Measurements from ENCODE around the gene MGMT. TPM values are rescaled to one million over a fixed set of nuclear protein-coding genes. Genes with fewer than 3 reads are reported as not detected.

MGMT gene
- total RNA-seq, 2 donors from 2014 or later = 18.3 to 25.5 TPM

GRCh38 chr10:129725011-129725410, 258.0 kb downstream of the MGMT start:
- H3K4me3 ChIP-seq = no peak overlapping the region
- DNase-seq (ENCODE audit: low spot score) (no peak), ATAC-seq (ENCODE audit: insufficient number of reproducible peaks, low FRiP score, low read depth) (no peak)
- H3K27me3 ChIP-seq (replicated peaks; ENCODE audit: insufficient read depth) = no peaks in the 10 kb centered on the region
- no peaks in the 10 kb centered on the region for H3K4me1 ChIP-seq (ENCODE audit: control insufficient read depth in 1 of 2, low read depth in 2 of 2)
- no peaks in the 10 kb centered on the region for H3K36me3 ChIP-seq
- H3K27ac ChIP-seq = no peak overlapping the region
- peaks cover 4% of the 10 kb centered on the region for H3K9me3 ChIP-seq
- TF ChIP-seq, protein P1, sequence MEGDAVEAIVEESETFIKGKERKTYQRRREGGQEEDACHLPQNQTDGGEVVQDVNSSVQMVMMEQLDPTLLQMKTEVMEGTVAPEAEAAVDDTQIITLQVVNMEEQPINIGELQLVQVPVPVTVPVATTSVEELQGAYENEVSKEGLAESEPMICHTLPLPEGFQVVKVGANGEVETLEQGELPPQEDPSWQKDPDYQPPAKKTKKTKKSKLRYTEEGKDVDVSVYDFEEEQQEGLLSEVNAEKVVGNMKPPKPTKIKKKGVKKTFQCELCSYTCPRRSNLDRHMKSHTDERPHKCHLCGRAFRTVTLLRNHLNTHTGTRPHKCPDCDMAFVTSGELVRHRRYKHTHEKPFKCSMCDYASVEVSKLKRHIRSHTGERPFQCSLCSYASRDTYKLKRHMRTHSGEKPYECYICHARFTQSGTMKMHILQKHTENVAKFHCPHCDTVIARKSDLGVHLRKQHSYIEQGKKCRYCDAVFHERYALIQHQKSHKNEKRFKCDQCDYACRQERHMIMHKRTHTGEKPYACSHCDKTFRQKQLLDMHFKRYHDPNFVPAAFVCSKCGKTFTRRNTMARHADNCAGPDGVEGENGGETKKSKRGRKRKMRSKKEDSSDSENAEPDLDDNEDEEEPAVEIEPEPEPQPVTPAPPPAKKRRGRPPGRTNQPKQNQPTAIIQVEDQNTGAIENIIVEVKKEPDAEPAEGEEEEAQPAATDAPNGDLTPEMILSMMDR (IDR thresholded peaks at IDR 0.05) = no peak

DNA sequence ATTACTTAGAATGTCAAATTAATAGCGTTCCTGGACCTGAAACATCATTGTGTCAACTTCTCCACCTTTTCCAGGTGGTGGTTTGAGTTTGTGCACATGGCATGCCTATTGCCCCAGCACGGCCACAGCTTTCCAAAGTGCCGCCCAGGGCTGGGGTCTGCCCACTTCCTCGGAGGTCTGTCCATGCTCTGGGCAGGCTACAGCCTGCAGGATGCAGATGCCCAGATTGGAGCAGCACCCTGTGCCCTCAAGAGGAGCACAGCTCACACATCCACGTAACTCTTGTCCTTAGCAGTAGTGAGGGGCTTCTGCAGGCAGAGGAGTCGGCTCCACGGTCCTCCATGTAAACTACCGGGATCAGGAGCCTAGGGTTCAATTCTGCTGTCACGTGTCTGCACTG, 258.4 kb downstream of the MGMT start:
- TF ChIP-seq, protein P1 (IDR thresholded peaks at IDR 0.05) = no peak

DNA sequence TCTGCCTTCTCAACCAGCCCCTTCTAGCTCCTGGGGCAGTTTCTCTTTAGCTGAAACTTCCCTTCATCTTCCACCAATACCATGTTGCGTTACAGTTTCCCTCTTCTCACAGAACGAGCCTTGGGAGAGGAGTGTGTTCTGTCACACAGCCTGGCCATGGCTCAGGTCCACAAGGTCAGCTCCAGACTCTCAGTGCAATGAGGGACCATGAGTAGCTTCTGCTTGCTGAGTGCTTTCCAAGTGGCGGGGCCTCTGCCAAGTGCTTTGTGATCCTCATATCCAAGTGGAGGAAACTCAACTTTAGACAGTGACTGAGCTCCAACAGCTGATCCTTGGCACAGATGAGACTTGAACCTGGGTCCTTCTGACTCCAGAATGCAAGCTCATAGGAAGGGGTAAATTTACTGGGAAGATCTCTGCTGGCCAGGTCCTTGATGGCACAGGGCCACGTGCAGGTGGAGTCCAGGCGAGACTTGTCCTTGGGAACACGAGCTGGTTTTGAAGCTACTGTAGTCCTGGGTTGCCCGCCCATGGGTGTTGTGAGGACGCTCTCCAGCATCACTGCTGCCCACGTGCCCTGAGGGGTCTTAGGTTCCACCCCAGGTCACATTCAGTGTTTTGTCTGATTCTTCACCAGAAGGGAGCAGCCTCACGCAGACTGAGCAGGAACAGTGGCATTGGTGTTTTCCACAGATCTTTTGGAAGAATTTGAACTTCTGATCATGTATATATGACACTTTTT, 259.0 kb downstream of the MGMT start:
- Histone ChIP-seq H3K4me3 (no peak overlapping the region), H3K36me3 (no peaks in the 10 kb centered on the region), H3K4me1 (ENCODE audit: control insufficient read depth in 1 of 2, low read depth in 2 of 2) (no peaks in the 10 kb centered on the region), H3K27ac (no peak overlapping the region), H3K9me3 (peaks cover 4% of the 10 kb centered on the region), H3K27me3 (replicated peaks; ENCODE audit: insufficient read depth) (no peaks in the 10 kb centered on the region)
- ATAC-seq (ENCODE audit: insufficient number of reproducible peaks, low FRiP score, low read depth) (no peak), DNase-seq (ENCODE audit: low spot score) (no peak)
- TF ChIP-seq, protein P1 (IDR thresholded peaks at IDR 0.05) = no peak

More for the DNA sequence above, 258.4 kb downstream of the MGMT start:
- no peak overlapping the region for H3K4me3 ChIP-seq
- no peaks in the 10 kb centered on the region for H3K27me3 ChIP-seq (replicated peaks; ENCODE audit: insufficient read depth)
- peaks cover 4% of the 10 kb centered on the region for H3K9me3 ChIP-seq
- DNase-seq (ENCODE audit: low spot score) = no peak
- H3K4me1 ChIP-seq (ENCODE audit: control insufficient read depth in 1 of 2, low read depth in 2 of 2) = no peaks in the 10 kb centered on the region
- ATAC-seq (ENCODE audit: insufficient number of reproducible peaks, low FRiP score, low read depth) = no peak
- no peaks in the 10 kb centered on the region for H3K36me3 ChIP-seq
- no peak overlapping the region for H3K27ac ChIP-seq

DNA sequence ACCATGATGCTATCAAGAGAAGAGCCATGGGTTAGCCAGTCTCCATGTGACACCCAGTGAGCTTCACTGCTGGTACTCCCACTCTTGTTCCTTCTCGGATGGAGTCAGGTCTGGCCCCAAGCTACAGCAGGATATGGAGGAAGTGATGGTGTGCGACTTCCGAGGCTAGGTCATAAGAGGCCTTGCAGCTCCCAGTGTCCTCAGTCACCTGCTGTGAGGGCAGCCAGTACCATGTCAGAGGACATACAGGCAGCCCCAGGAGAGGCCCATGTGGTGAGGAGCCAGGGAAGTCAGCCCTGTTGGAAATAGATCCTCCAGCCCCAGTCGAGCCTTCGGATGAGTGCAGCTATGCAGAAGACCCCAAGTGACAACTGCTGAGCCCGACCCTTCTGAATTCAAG, 260.0 kb downstream of the MGMT start:
- H3K27ac ChIP-seq = no peak overlapping the region
- ATAC-seq (ENCODE audit: insufficient number of reproducible peaks, low FRiP score, low read depth) (no peak), DNase-seq (ENCODE audit: low spot score) (no peak)
- H3K36me3 ChIP-seq = no peaks in the 10 kb centered on the region
- TF ChIP-seq, protein P1 (IDR thresholded peaks at IDR 0.05) = no peak
- H3K27me3 ChIP-seq (replicated peaks; ENCODE audit: insufficient read depth) = no peaks in the 10 kb centered on the region
- H3K9me3 ChIP-seq = no peaks in the 10 kb centered on the region
- no peak overlapping the region for H3K4me3 ChIP-seq
- H3K4me1 ChIP-seq (ENCODE audit: control insufficient read depth in 1 of 2, low read depth in 2 of 2) = no peaks in the 10 kb centered on the region

DNA sequence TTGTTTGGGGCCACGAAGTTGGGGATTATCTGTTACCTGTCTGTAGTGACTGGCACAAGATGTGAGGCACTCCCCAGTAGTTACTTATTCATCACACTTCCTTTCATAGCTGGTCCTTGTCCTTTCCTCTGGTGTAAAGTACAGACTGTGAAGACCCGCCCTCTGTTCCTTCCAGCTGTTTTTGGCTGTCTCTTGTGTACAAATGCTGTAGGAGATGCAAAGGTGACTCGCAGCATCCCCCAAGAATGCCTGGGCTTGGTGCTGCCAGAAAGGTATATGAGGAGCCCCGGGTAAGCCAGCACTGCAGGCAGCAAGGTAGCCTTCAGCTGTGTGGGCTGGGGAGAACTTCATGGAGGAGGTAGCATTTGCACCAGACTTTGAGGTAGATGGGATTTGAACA, 260.5 kb downstream of the MGMT start:
- Histone ChIP-seq H3K27ac (no peak overlapping the region), H3K9me3 (no peaks in the 10 kb centered on the region), H3K4me1 (ENCODE audit: control insufficient read depth in 1 of 2, low read depth in 2 of 2) (no peaks in the 10 kb centered on the region), H3K27me3 (replicated peaks; ENCODE audit: insufficient read depth) (no peaks in the 10 kb centered on the region), H3K4me3 (no peak overlapping the region), H3K36me3 (no peaks in the 10 kb centered on the region)
- ATAC-seq (ENCODE audit: insufficient number of reproducible peaks, low FRiP score, low read depth) = no peak
- TF ChIP-seq, protein P1 (IDR thresholded peaks at IDR 0.05) = no peak
- no peak for DNase-seq (ENCODE audit: low spot score)
